K562 (cell line): Measurements from ENCODE around the gene ARHGAP4. TPM values are rescaled to one million over a fixed set of nuclear protein-coding genes. Genes with fewer than 3 reads are reported as not detected.

Experiments used
- BDP1 ChIP-seq: IDR thresholded peaks from 3 replicates; pipeline ENCODE4 v1.6.1; 2011; ENCODE audit not compliant: insufficient read length, insufficient read depth
- ERF ChIP-seq: fragments of 450-650 bp; formaldehyde crosslinking; IDR thresholded peaks from 2 replicates; pipeline ENCODE4 v1.4.0; 2020; ENCODE audit warnings: mild to moderate bottlenecking, mixed read lengths
- GATAD2A ChIP-seq: fragments of 450-650 bp; IDR thresholded peaks from 2 replicates; pipeline ENCODE4 v1.6.1; 2017
- GATAD2B ChIP-seq: fragments of 450-650 bp; IDR thresholded peaks from 2 replicates; pipeline ENCODE4 v1.6.1; 2017; ENCODE audit warnings: mild to moderate bottlenecking, borderline replicate concordance
- HBP1 ChIP-seq: fragments of 450-650 bp; formaldehyde crosslinking; IDR thresholded peaks from 2 replicates; pipeline ENCODE4 v1.4.0; 2022; ENCODE audit warnings: missing genetic modification characterization
- MLLT1 ChIP-seq, 2 experiments: fragments of 450-650 bp; IDR thresholded peaks; 2 replicates each; pipeline ENCODE4 v1.6.1; 2016
- NUFIP1 ChIP-seq: fragments of 450-650 bp; IDR thresholded peaks from 2 replicates; pipeline ENCODE4 v1.6.1; 2018; ENCODE audit not compliant: partially characterized antibody
- POLR2G ChIP-seq: fragments of 200-400 bp; formaldehyde crosslinking; IDR thresholded peaks from 2 replicates; pipeline ENCODE4 v1.6.1; 2017; ENCODE audit warnings: low read depth, mild to moderate bottlenecking, antibody characterized with exemption, low read length, moderate library complexity
- PRPF4 ChIP-seq: fragments of 200-400 bp; formaldehyde crosslinking; IDR thresholded peaks from one replicate; pipeline ENCODE4 v1.6.1; 2017; ENCODE audit warnings: low read length, low read depth, mild to moderate bottlenecking; ENCODE audit not compliant: insufficient read depth, poor library complexity, severe bottlenecking
- RNF2 ChIP-seq: sonication (generic); IDR thresholded peaks from 2 replicates; pipeline ENCODE4 v1.6.1; 2016
- SP2 ChIP-seq: IDR thresholded peaks from 2 replicates; pipeline ENCODE4 v1.6.1; 2011; ENCODE audit warnings: mild to moderate bottlenecking, low read depth, low read length, moderate library complexity; ENCODE audit not compliant: poor library complexity, severe bottlenecking; ENCODE audit errors: extremely low read depth
- SRF ChIP-seq, 2 experiments: fragments of 250-450, 450-650 bp in 1 of 2; sonication (Bioruptor Pico) in 1 of 2; sonication (generic) in 1 of 2; formaldehyde crosslinking; IDR thresholded peaks; 2 replicates each; pipeline versions ENCODE4 v1.5.0 to v1.5.1; 2020 to 2022; ENCODE audit warnings: mild to moderate bottlenecking in 1 of 2, missing genetic modification reagents in 1 of 2
- ZFPM2 ChIP-seq: fragments of 250-450 bp; sonication (Bioruptor Pico); IDR thresholded peaks from 2 replicates; pipeline ENCODE4 v1.5.1; 2022; ENCODE audit warnings: mild to moderate bottlenecking
- ZKSCAN8 ChIP-seq: fragments of 200-800 bp; sonication (Bioruptor generic); IDR thresholded peaks from 2 replicates; pipeline ENCODE4 v1.6.1; 2016; ENCODE audit warnings: missing genetic modification characterization, missing compliant biosample characterization
- ZNF212 ChIP-seq: fragments of 450-650 bp; formaldehyde crosslinking; IDR thresholded peaks from 2 replicates; pipeline ENCODE4 v1.4.0; 2020; ENCODE audit warnings: mild to moderate bottlenecking
- ZNF324 ChIP-seq: fragments of 250-450 bp; sonication (Bioruptor Pico); IDR thresholded peaks from 2 replicates; pipeline ENCODE4 v1.4.0; 2020; ENCODE audit warnings: mild to moderate bottlenecking
- polyA plus RNA-seq, 8 experiments: library from polyadenylated mRNA; depleted of rRNA in 4 of 8; stranded (reverse) in 5 of 8; unstranded in 3 of 8; fragments of >200 nt; fragmentation: Nextera tagmentation in 2 of 8; fragmentation: Illumina TruSeq in 1 of 8; extraction: Ambion mirVana in 2 of 8; extraction: Trizol in 1 of 8; gene quantifications; 2 replicates each; pipeline versions ENCODE4 v1.2.1 to v1.2.3, GENCODE V29; 2011 to 2014; ENCODE audit warnings: inconsistent platforms in 1 of 8, missing spikeins in 1 of 8
- total RNA-seq, 7 experiments: library from RNA; depleted of rRNA in 6 of 7; stranded (reverse); fragments of >200 nt in 6 of 7; fragmentation: Illumina TruSeq in 2 of 7; extraction: Trizol in 2 of 7; gene quantifications; 2 replicates each; pipeline versions ENCODE4 v1.2.1 to v1.2.3, GENCODE V29; 2011 to 2021; ENCODE audit warnings: low replicate concordance in 1 of 7
- TF ChIP-seq, protein P1 (sequence below): fragments of 250-450 bp; sonication (Bioruptor Pico); IDR thresholded peaks from 2 replicates; pipeline ENCODE4 v1.5.1; 2021; ENCODE audit warnings: mild to moderate bottlenecking
- TF ChIP-seq, protein P2 (sequence below): sonication (generic); formaldehyde crosslinking; IDR thresholded peaks from 2 replicates; pipeline ENCODE4 v1.8.1; 2023; ENCODE audit warnings: missing genetic modification reagents, mild to moderate bottlenecking, borderline replicate concordance

The ARHGAP4 gene
- total and polyA plus RNA-seq, 9 of the 15 experiments (the other 6 are each of a cell fraction or from before 2014, with no cell fraction given) = 0.30 to 81.8 (median 13.5) TPM

DNA sequence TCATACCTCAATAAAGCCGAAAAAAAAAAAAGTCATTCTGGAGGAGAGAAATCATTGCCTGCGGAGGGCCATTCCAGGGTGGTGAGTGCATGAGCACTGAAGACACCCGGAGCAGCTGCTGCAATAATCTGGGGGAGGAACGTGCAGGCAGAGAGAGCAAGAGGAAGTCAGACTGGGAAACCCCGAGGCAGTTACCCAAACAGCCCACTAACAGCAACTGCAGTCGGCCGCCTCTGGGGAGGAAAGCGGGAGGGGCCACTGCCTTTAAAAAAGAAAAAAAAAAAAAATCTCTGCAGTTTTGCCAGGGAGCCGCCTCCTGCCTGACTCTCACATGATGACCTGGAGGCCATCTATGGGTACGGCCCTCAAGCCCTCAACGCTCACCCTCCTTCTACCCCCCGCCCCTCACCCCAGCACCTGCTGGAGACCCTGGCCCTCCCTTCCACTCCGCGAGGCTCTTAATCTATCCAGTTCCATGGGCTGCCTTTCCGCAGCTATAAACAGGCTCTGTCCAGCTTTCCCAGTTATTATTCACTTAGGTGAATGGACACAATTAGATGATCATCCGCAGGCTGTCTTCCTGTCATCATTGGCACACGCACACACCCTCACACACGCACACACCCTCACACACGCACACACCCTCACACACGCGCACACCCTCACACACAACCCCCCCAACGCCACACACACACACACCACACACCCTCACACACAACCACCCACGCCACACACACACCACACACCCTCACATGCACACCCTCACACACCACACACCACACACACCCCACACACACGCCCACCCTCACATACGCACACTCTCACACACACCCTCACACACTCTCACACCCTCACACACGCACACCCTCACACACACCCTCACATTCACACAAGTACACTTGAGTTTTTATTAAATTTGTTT is 25.0 kb downstream of the ARHGAP4 start (continued):
- TF ChIP-seq, protein P1, sequence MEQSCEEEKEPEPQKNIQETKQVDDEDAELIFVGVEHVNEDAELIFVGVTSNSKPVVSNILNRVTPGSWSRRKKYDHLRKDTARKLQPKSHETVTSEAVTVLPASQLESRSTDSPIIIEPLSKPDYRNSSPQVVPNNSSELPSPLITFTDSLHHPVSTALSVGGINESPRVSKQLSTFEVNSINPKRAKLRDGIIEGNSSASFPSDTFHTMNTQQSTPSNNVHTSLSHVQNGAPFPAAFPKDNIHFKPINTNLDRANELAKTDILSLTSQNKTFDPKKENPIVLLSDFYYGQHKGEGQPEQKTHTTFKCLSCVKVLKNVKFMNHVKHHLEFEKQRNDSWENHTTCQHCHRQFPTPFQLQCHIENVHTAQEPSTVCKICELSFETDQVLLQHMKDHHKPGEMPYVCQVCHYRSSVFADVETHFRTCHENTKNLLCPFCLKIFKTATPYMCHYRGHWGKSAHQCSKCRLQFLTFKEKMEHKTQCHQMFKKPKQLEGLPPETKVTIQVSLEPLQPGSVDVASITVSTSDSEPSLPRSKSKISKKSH = no peak
- TF ChIP-seq SRF (CRISPR knock-in tag; IDR thresholded peaks at IDR 0.05) (peak in 1 of 2 experiments; percentile 40; a peak in 1 of 4 replicates), ERF (CRISPR knock-in tag) (no peak), ZNF212 (CRISPR knock-in tag) (no peak), SP2 (no peak), MLLT1 (IDR thresholded peaks at IDR 0.05) (peak in 1 of 2 experiments; percentile 63; a peak in 1 of 4 replicates), HBP1 (CRISPR knock-in tag) (peak; percentile 90), POLR2G (peak; percentile 49; the same call in 1 of the 2 replicates), ZFPM2 (no peak), GATAD2B (no peak), BDP1 (no peak), ZKSCAN8 (no peak), GATAD2A (no peak), RNF2 (peak; percentile 59; the same call in 1 of the 2 replicates), PRPF4 (no peak), ZNF324 (CRISPR knock-in tag) (no peak), NUFIP1 (no peak)
- TF ChIP-seq, protein P2, sequence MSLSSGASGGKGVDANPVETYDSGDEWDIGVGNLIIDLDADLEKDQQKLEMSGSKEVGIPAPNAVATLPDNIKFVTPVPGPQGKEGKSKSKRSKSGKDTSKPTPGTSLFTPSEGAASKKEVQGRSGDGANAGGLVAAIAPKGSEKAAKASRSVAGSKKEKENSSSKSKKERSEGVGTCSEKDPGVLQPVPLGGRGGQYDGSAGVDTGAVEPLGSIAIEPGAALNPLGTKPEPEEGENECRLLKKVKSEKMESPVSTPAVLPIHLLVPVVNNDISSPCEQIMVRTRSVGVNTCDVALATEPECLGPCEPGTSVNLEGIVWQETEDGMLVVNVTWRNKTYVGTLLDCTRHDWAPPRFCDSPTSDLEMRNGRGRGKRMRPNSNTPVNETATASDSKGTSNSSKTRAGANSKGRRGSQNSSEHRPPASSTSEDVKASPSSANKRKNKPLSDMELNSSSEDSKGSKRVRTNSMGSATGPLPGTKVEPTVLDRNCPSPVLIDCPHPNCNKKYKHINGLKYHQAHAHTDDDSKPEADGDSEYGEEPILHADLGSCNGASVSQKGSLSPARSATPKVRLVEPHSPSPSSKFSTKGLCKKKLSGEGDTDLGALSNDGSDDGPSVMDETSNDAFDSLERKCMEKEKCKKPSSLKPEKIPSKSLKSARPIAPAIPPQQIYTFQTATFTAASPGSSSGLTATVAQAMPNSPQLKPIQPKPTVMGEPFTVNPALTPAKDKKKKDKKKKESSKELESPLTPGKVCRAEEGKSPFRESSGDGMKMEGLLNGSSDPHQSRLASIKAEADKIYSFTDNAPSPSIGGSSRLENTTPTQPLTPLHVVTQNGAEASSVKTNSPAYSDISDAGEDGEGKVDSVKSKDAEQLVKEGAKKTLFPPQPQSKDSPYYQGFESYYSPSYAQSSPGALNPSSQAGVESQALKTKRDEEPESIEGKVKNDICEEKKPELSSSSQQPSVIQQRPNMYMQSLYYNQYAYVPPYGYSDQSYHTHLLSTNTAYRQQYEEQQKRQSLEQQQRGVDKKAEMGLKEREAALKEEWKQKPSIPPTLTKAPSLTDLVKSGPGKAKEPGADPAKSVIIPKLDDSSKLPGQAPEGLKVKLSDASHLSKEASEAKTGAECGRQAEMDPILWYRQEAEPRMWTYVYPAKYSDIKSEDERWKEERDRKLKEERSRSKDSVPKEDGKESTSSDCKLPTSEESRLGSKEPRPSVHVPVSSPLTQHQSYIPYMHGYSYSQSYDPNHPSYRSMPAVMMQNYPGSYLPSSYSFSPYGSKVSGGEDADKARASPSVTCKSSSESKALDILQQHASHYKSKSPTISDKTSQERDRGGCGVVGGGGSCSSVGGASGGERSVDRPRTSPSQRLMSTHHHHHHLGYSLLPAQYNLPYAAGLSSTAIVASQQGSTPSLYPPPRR (CRISPR knock-in tag) = no peak
